Glomerular visceral epithelial cell (primary cell): ENCODE measurements around the gene PLEKHG4B.
A peak's percentile ranks its signal among the peaks of the same experiment; 100 is the strongest.

Experiments used
- DNase-seq: peaks from one replicate; pipeline ENCODE4 v3.0.0-alpha.2; 2016; ENCODE audit errors: extremely low spot score

Gene PLEKHG4B

GRCh38 chr5:75331-76320 lies 16.3 kb upstream of the PLEKHG4B start:
- peak; percentile 52 for DNase-seq

- no peak for DNase-seq
Measured at GRCh38 chr5:76358-77169, 15.4 kb upstream of the PLEKHG4B start.

GRCh38 chr5:77170-77501 lies 14.8 kb upstream of the PLEKHG4B start:
- no peak for DNase-seq

GRCh38 chr5:77546-77945 lies 14.4 kb upstream of the PLEKHG4B start:
- DNase-seq = no peak

GRCh38 chr5:77957-78804 lies 13.8 kb upstream of the PLEKHG4B start:
- DNase-seq = peak; percentile 59

- DNase-seq = no peak
Measured at GRCh38 chr5:78805-79149, 13.2 kb upstream of the PLEKHG4B start.

GRCh38 chr5:79263-79662 lies 12.7 kb upstream of the PLEKHG4B start:
- no peak for DNase-seq

GRCh38 chr5:79821-80220 lies 12.1 kb upstream of the PLEKHG4B start:
- DNase-seq = no peak

- no peak for DNase-seq
Measured at GRCh38 chr5:81391-82021, 10.5 kb upstream of the PLEKHG4B start.

- peak; percentile 73 for DNase-seq
Measured at GRCh38 chr5:82097-82496, 9.9 kb upstream of the PLEKHG4B start.

- no peak for DNase-seq
Measured at GRCh38 chr5:82570-82969, 9.4 kb upstream of the PLEKHG4B start.

GRCh38 chr5:83029-83428 lies 8.9 kb upstream of the PLEKHG4B start:
- no peak for DNase-seq

GRCh38 chr5:85334-85995 lies 6.5 kb upstream of the PLEKHG4B start:
- DNase-seq = no peak

- no peak for DNase-seq
Measured at GRCh38 chr5:89337-90286, 2.4 kb upstream of the PLEKHG4B start.

GRCh38 chr5:90590-91547 lies 1.1 kb upstream of the PLEKHG4B start:
- DNase-seq = peak; percentile 59

- no peak for DNase-seq
Measured at GRCh38 chr5:92401-93220, 643 bp downstream of the PLEKHG4B start.

- DNase-seq = no peak
Measured at GRCh38 chr5:93221-93980, 1.4 kb downstream of the PLEKHG4B start.
